ENCODE data around the gene DNAH6. TPM values are rescaled to one million over a fixed set of nuclear protein-coding genes. Genes with fewer than 3 reads are reported as not detected.

Gene DNAH6
- total RNA-seq, 1 experiment from 2014 or later, result 1.6 TPM

GRCh38 chr2:84785950-84786349, 269.7 kb downstream of the DNAH6 start:
- no peak for TF ChIP-seq TCF7L2 (IDR thresholded peaks at IDR 0.05; ENCODE audit: borderline replicate concordance, extremely low read depth, insufficient read depth, insufficient read length)
- TF ChIP-seq ZBTB33 (IDR thresholded peaks at IDR 0.05; ENCODE audit: extremely low read depth, insufficient replicate concordance, low read length), result no peak
- no peak for TF ChIP-seq FOSL1 (IDR thresholded peaks at IDR 0.05; ENCODE audit: low read depth)
- no peak for TF ChIP-seq CBX3 (IDR thresholded peaks at IDR 0.05; ENCODE audit: low read depth)
- no peak for TF ChIP-seq ZFX (IDR thresholded peaks at IDR 0.05)
- no peak for TF ChIP-seq SRF (IDR thresholded peaks at IDR 0.05; ENCODE audit: low read depth)
- no peak for TF ChIP-seq SP1 (IDR thresholded peaks at IDR 0.05; ENCODE audit: low read depth)
- TF ChIP-seq POLR2A (IDR thresholded peaks at IDR 0.05; ENCODE audit: borderline replicate concordance, extremely low read depth, insufficient read depth, insufficient read length), result no peak
- RAD21 ChIA-PET (ENCODE audit: low non-redundant PET in 1 of 2, low total read pairs in 2 of 2, uncharacterized antibody in 2 of 2, unreplicated experiment in 2 of 2), result no interaction called here
- DNase-seq (ENCODE audit: low read depth, low spot score) (no peak), ATAC-seq (no peak)
- intact Hi-C loops (cut with micrococcal nuclease), result no loop called here
- Histone ChIP-seq H3K4me1 (ENCODE audit: control insufficient read depth in 1 of 2, insufficient read depth in 2 of 2, low read length in 2 of 2) (peaks cover 2 to 13% of the 10 kb centered on the region in 2 experiments; a peak in 2 of 4 replicates), H3K9ac (ENCODE audit: low read length) (no peak overlapping the region), H3K4me2 (ENCODE audit: low read length) (no peak overlapping the region), H3K9me3 (ENCODE audit: control insufficient read depth in 1 of 2, insufficient read depth in 1 of 2, low read depth in 1 of 2, low read length in 2 of 2) (no peaks in the 10 kb centered on the region), H3K79me2 (ENCODE audit: insufficient read depth, low read length) (no peaks in the 10 kb centered on the region), H2AFZ (ENCODE audit: low read depth, low read length, poor library complexity, severe bottlenecking) (no peak overlapping the region), H3K36me3 (ENCODE audit: control insufficient read depth in 1 of 2, insufficient read depth in 2 of 2, low read length in 2 of 2) (no peaks in the 10 kb centered on the region), H4K20me1 (ENCODE audit: insufficient read depth) (no peaks in the 10 kb centered on the region), H3K27me3 (ENCODE audit: insufficient read depth, low read length) (no peaks in the 10 kb centered on the region), H3K9me2 (ENCODE audit: insufficient read depth) (no peaks in the 10 kb centered on the region), H3K27ac (ENCODE audit: low read depth, low read length) (no peak overlapping the region), H3K4me3 (replicated peaks in 1 of 2; ENCODE audit: low read depth in 1 of 2, low read length in 2 of 2) (no peak overlapping the region)
- CTCF ChIA-PET, result no interaction called here
- BruUV-seq (replicated peaks), result no TSS peak
- POLR2A ChIA-PET, result no interaction called here

DNA sequence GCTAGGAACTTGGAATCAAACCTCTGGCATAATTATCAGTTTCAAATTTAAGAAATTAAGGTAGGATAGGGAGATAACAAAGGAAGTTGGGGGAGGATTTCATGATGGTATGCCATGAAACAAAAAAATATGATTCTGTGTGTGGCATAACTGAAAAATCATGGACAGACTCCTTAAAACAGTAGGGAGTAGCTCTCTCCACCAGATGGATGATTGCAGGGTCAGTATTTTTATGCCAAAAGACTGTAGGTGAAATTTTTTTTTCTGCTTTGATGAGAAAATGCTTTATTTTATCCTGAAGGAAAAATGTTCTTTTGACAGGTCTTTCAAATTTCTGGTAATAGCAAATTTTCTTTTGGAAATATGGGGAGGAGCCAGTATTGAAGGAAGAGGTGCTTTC, 270.3 kb downstream of the DNAH6 start:
- no peaks in the 10 kb centered on the region for H3K27me3 ChIP-seq (ENCODE audit: insufficient read depth, low read length)
- H3K9me3 ChIP-seq (ENCODE audit: control insufficient read depth in 1 of 2, insufficient read depth in 1 of 2, low read depth in 1 of 2, low read length in 2 of 2), result no peaks in the 10 kb centered on the region
- H2AFZ ChIP-seq (ENCODE audit: low read depth, low read length, poor library complexity, severe bottlenecking), result no peak overlapping the region
- H3K27ac ChIP-seq (ENCODE audit: low read depth, low read length), result no peak overlapping the region
- no peak overlapping the region for H3K9ac ChIP-seq (ENCODE audit: low read length)
- no peak overlapping the region for H3K4me3 ChIP-seq (replicated peaks in 1 of 2; ENCODE audit: low read depth in 1 of 2, low read length in 2 of 2)
- ChIA-PET POLR2A (no interaction called here), CTCF (no interaction called here), RAD21 (ENCODE audit: low non-redundant PET in 1 of 2, low total read pairs in 2 of 2, uncharacterized antibody in 2 of 2, unreplicated experiment in 2 of 2) (no interaction called here)
- H3K4me1 ChIP-seq (ENCODE audit: control insufficient read depth in 1 of 2, insufficient read depth in 2 of 2, low read length in 2 of 2), result peaks cover 2 to 10% of the 10 kb centered on the region in 2 experiments; a peak in 2 of 4 replicates
- no peak overlapping the region for H3K4me2 ChIP-seq (ENCODE audit: low read length)
- H4K20me1 ChIP-seq (ENCODE audit: insufficient read depth), result no peaks in the 10 kb centered on the region
- DNase-seq (ENCODE audit: low read depth, low spot score) (no peak), ATAC-seq (no peak)
- no peaks in the 10 kb centered on the region for H3K9me2 ChIP-seq (ENCODE audit: insufficient read depth)
- intact Hi-C loops (cut with micrococcal nuclease), result no loop called here
- no peaks in the 10 kb centered on the region for H3K36me3 ChIP-seq (ENCODE audit: control insufficient read depth in 1 of 2, insufficient read depth in 2 of 2, low read length in 2 of 2)
- H3K79me2 ChIP-seq (ENCODE audit: insufficient read depth, low read length), result no peaks in the 10 kb centered on the region
- no TSS peak for BruUV-seq (replicated peaks)
- TF ChIP-seq RAD21 (IDR thresholded peaks at IDR 0.05; ENCODE audit: low read depth) (no peak), EZH2phosphoT487 (IDR thresholded peaks at IDR 0.05; ENCODE audit: borderline replicate concordance) (no peak), POLR2A (IDR thresholded peaks at IDR 0.05; ENCODE audit: borderline replicate concordance, extremely low read depth, insufficient read depth, insufficient read length) (no peak), JUND (IDR thresholded peaks at IDR 0.05) (no peak), SRF (IDR thresholded peaks at IDR 0.05; ENCODE audit: low read depth) (no peak), SIN3A (IDR thresholded peaks at IDR 0.05; ENCODE audit: low read depth) (no peak), FOSL1 (IDR thresholded peaks at IDR 0.05; ENCODE audit: low read depth) (no peak)
- TF ChIP-seq, protein P1, sequence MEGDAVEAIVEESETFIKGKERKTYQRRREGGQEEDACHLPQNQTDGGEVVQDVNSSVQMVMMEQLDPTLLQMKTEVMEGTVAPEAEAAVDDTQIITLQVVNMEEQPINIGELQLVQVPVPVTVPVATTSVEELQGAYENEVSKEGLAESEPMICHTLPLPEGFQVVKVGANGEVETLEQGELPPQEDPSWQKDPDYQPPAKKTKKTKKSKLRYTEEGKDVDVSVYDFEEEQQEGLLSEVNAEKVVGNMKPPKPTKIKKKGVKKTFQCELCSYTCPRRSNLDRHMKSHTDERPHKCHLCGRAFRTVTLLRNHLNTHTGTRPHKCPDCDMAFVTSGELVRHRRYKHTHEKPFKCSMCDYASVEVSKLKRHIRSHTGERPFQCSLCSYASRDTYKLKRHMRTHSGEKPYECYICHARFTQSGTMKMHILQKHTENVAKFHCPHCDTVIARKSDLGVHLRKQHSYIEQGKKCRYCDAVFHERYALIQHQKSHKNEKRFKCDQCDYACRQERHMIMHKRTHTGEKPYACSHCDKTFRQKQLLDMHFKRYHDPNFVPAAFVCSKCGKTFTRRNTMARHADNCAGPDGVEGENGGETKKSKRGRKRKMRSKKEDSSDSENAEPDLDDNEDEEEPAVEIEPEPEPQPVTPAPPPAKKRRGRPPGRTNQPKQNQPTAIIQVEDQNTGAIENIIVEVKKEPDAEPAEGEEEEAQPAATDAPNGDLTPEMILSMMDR (IDR thresholded peaks at IDR 0.05 in 2 of 3, conservative IDR thresholded peaks at IDR 0.05 in 1 of 3; ENCODE audit: borderline replicate concordance in 1 of 3, insufficient read depth in 1 of 3, low read depth in 2 of 3, low read length in 2 of 3), result no peak
- TF ChIP-seq, protein P2, sequence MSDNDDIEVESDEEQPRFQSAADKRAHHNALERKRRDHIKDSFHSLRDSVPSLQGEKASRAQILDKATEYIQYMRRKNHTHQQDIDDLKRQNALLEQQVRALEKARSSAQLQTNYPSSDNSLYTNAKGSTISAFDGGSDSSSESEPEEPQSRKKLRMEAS (IDR thresholded peaks at IDR 0.05), result no peak
